Peyer's patch (tissue), 4 donors: ENCODE data around the gene SNX9. TPM values are rescaled to one million over a fixed set of nuclear protein-coding genes. Genes with fewer than 3 reads are reported as not detected.
"Not testable (repeated sequence)": the region's sequence is repeated elsewhere in the genome, so short reads cannot be mapped to it uniquely, and the experiment has no call there.

ENCODE experiments used
- DNase-seq, 3 donors: peaks; one replicate each; pipeline ENCODE4 v3.0.0-alpha.2; 2017 to 2019
- H3K27ac ChIP-seq, 4 donors: fragments of 200-600 bp; sonication (generic); one replicate each; pipeline ENCODE4 v1.5.1; 2016 to 2019
- H3K27me3 ChIP-seq, 2 donors: fragments of 200-600 bp; sonication (generic); one replicate each; pipeline ENCODE4 v1.5.1; 2019
- H3K36me3 ChIP-seq, 3 donors: fragments of 200-600 bp; sonication (generic); one replicate each; pipeline ENCODE4 v1.5.1; 2016 to 2019
- H3K4me1 ChIP-seq, 4 donors: fragments of 200-600 bp; sonication (generic); one replicate each; pipeline ENCODE4 v1.5.1; 2016 to 2019
- H3K4me3 ChIP-seq, 4 donors: fragments of 200-600 bp; sonication (generic); 1 replicate in 3 of 4; 2 replicates in 1 of 4; pipeline ENCODE4 v1.5.1; 2016 to 2019; ENCODE audit warnings: mild to moderate bottlenecking in 1 of 4
- H3K9me3 ChIP-seq, 4 donors: fragments of 200-600 bp; sonication (generic); one replicate each; pipeline ENCODE4 v1.5.1; 2016 to 2019; ENCODE audit warnings: mild to moderate bottlenecking in 1 of 4
- CTCF ChIP-seq, 6 experiments: fragments of 450-650 bp in 4 of 6; fragments of 200-600 bp in 2 of 6; sonication (generic) in 1 of 6; IDR thresholded peaks; one replicate each; pipeline ENCODE4 v1.5.1; 2017 to 2019; ENCODE audit warnings: antibody characterized with exemption in 6 of 6, mild to moderate bottlenecking in 3 of 6, moderate library complexity in 1 of 6
- POLR2A ChIP-seq, 2 donors: fragments of 450-650 bp; IDR thresholded peaks; one replicate each; pipeline ENCODE4 v1.5.1; 2017; ENCODE audit warnings: antibody characterized with exemption in 2 of 2, mild to moderate bottlenecking in 2 of 2, moderate library complexity in 2 of 2
- total RNA-seq, 4 donors: library from RNA; depleted of rRNA; stranded (reverse); fragments of >200 nt; gene quantifications; one replicate each; pipeline ENCODE4 v1.1.0, GENCODE V29; 2016

The SNX9 gene
- total RNA-seq, 4 donors from 2014 or later, result 49.8 to 59.1 (median 52.5) TPM

GRCh38 chr6:157944983-157945931, 122.2 kb downstream of the SNX9 start:
- Histone ChIP-seq H3K4me3 (no peak overlapping the region), H3K27ac (no peak overlapping the region), H3K9me3 (no peaks in the 10 kb centered on the region), H3K27me3 (no peaks in the 10 kb centered on the region), H3K4me1 (peaks cover 0 to 2% (median 0%) of the 10 kb centered on the region in 4 donors), H3K36me3 (peaks cover 0 to 52% (median 0%) of the 10 kb centered on the region in 3 donors)
- no peak for TF ChIP-seq CTCF (IDR thresholded peaks at IDR 0.05)
- TF ChIP-seq POLR2A (IDR thresholded peaks at IDR 0.05), result no peak
- DNase-seq, result no peak

GRCh38 chr6:157946053-157946617, 123.1 kb downstream of the SNX9 start:
- DNase-seq, result no peak
- Histone ChIP-seq H3K27ac (no peak overlapping the region), H3K9me3 (no peaks in the 10 kb centered on the region), H3K36me3 (peaks cover 0 to 43% (median 0%) of the 10 kb centered on the region in 3 donors), H3K27me3 (no peaks in the 10 kb centered on the region), H3K4me1 (no peaks in the 10 kb centered on the region), H3K4me3 (no peak overlapping the region)
- TF ChIP-seq POLR2A (IDR thresholded peaks at IDR 0.05), result no peak
- TF ChIP-seq CTCF (IDR thresholded peaks at IDR 0.05), result no peak

- Histone ChIP-seq H3K27me3 (no peaks in the 10 kb centered on the region), H3K4me3 (no peak overlapping the region), H3K9me3 (no peaks in the 10 kb centered on the region), H3K4me1 (no peaks in the 10 kb centered on the region), H3K27ac (no peak overlapping the region), H3K36me3 (peaks cover 0 to 34% (median 0%) of the 10 kb centered on the region in 3 donors)
- DNase-seq, result no peak
- peak in 4 of 6 experiments; percentile 38 to 59 (median 46) for TF ChIP-seq CTCF (IDR thresholded peaks at IDR 0.05)
- no peak for TF ChIP-seq POLR2A (IDR thresholded peaks at IDR 0.05)
Measured at GRCh38 chr6:157946865-157947532, 124.0 kb downstream of the SNX9 start.

- not testable (repeated sequence) for H3K27me3 ChIP-seq, H3K36me3 ChIP-seq, H3K27ac ChIP-seq, H3K9me3 ChIP-seq, DNase-seq, H3K4me3 ChIP-seq
- H3K4me1 ChIP-seq, result peaks cover 0 to 13% (median 1%) of the 10 kb centered on the region in 4 donors
Measured at GRCh38 chr6:157950899-157951298, 127.9 kb downstream of the SNX9 start.

GRCh38 chr6:157951828-157952227, 128.8 kb downstream of the SNX9 start:
- DNase-seq, result peak in 2 of 3 donors; percentile 73 to 84
- H3K4me1 ChIP-seq, result peaks cover 0 to 18% (median 1%) of the 10 kb centered on the region in 4 donors
- H3K27ac ChIP-seq, result peak overlapping the region in 3 of 4 donors; percentile 55 to 96 (median 88)
- H3K27me3 ChIP-seq, result no peaks in the 10 kb centered on the region
- no peaks in the 10 kb centered on the region for H3K9me3 ChIP-seq
- no peaks in the 10 kb centered on the region for H3K36me3 ChIP-seq
- no peak overlapping the region for H3K4me3 ChIP-seq
- TF ChIP-seq CTCF (IDR thresholded peaks at IDR 0.05), result no peak
- no peak for TF ChIP-seq POLR2A (IDR thresholded peaks at IDR 0.05)
